ENCODE measurements around the gene ZNF607.
"Not testable (repeated sequence)": the region's sequence is repeated elsewhere in the genome, so short reads cannot be mapped to it uniquely, and the experiment has no call there.

DNA sequence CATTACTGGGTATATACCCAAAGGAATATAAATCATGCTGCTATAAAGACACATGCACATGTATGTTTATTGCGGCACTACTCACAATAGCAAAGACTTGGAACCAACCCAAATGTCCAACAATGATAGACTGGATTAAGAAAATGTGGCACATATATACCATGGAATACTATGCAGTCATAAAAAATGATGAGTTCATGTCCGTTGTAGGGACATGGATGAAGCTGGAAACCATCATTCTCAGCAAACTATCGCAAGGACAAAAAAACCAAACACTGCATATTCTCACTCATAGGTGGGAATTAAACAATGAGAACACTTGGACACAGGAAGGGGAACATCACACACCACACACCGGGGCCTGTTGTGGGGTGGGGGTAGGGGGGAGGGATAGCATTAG is 38.1 kb upstream of the ZNF607 start:
- not testable (repeated sequence) for TF ChIP-seq SUZ12 (IDR thresholded peaks at IDR 0.05; ENCODE audit: extremely low read depth, insufficient read depth, insufficient read length); YY1 (IDR thresholded peaks at IDR 0.05; ENCODE audit: insufficient read depth, insufficient read length)
